Smooth muscle cell of the pulmonary artery (primary cell): ENCODE data around the gene ZNF470. TPM values are rescaled to one million over a fixed set of nuclear protein-coding genes. Genes with fewer than 3 reads are reported as not detected.

ENCODE experiments used
- total RNA-seq: library from RNA; depleted of rRNA; stranded (reverse); fragments of >200 nt; gene quantifications from 2 replicates; pipeline ENCODE4 v1.2.3, GENCODE V29; 2014

Gene ZNF470
- 8.5 and 9.5 TPM in 2 replicates for total RNA-seq

DNA sequence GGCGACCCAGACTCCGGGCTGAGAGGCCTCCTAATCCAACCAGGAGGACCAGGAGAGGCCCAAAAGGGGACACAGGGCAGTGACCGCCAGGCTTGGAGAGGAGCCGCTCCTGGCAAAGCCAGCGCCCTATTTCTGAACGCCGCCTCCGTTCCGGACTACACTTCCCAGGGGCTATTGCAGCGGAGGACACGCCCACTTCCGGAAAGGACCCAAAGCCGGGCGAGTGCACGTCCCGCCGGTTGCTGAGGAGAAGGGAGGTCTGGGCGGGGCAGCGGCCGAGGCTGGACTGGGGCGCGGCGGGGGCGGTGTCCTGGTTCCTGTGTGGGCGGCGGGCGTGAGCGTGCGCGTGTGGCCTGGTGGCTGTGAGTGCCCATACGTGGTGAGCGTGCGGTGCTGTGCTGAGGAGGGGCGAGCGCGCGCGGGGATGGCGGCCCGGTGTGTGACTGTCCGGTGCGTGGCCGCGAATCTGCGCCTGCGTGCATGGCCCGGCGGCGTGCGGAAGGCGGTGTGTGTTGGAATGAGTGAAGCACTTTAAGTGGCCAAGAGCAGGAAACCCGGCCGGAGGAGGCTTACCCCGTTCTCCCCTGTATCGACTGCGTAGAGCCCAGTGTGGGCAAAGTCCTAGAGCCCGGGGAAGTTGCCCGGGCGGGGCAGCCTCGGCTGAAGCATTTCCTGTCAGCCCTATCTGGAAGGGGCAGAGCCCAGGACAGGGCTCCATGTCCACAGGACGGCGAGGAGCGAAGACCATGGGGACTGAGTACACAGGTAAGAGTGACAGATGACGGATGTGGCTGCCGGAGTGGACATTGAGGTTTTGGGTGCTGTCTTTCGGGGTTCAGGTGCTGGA lies at the start of gene ZNF470:
ZNF470 (plus strand) TSS at position 195 of the 847 bp plus-strand sequence. CDS start 2,844 bp downstream, outside the sequence.

DNA sequence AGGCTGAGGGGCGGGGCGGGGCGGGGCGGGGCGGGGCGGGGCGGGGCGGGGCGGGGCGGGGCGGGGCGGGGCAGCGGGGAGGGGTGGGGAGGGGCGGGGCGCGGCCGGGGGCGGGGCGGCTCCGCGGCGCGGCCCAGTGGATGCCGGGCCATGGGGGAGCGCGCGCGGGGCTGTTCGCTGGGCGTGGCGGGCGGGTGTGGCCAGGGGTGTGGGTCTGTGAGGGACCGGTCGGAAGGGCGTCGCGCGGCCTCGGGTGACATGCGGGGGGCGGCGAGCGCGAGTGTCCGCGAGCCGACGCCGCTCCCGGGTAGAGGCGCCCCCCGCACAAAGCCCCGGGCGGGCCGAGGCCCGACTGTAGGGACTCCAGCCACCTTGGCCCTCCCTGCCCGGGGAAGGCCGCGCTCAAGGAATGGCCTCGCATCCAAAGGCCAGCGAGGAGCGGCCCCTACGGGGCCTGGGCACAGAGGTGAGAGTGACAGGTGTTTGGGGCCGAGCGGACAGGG lies 28.5 kb upstream of the ZNF470 start, which contains the start of gene ZFP28:
ZFP28 (plus strand) TSS at position 188 of the 503 bp plus-strand sequence; CDS start at position 259, 71 bp downstream.

DNA sequence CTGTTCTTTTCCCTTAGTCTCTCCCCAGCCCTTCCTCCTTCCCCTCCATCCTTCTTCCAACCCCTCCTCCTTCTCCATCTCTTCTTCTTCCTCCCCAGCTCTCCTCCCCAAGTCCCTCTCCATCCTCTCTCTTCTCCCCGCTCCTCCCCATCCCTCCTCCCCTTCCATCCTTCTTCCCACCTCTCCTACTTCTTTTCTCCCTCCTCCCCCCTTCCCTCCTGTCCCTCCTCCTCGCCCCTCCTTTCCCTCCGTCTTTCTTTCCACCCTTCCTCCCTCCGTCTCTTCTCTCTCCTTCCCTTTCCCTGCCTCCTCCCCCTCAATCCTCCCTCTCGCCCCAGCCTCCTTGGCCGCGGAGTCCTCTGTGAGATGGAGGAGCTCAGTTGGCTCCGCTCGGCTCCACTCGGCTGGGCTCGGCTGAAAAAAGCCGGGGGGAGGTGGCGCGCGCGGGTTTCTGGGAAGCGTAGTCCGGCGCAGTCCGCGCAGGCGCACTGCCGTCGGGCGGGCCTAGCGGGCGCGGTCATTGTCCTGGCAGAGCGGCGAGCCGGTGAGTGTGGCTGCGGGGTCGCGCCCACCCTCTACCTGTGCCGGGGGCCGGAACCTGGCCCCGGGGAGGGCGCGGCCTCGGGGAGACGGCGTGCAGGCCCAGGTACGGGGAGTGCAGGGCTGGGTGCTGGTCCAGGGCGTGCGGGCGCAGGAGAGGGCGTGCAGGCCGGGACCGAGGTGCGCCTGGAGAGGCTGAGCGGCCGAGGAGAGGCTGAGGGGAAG lies 27.7 kb downstream of the ZNF470 start, which contains the start of gene ZNF71:
ZNF71 (plus strand) TSS at position 520 of the 765 bp plus-strand sequence. CDS start 6,257 bp downstream, outside the sequence.

Other genes with a start within 250 kb of the ZNF470 start
- 3.1 TPM in 2 replicates for gene ZNF582, start 173.9 kb upstream of the ZNF470 start, total RNA-seq
- gene ZNF583, start 163.1 kb upstream of the ZNF470 start, total RNA-seq: 3.9 and 4.7 TPM in 2 replicates
- gene ZNF667, start 90.1 kb upstream of the ZNF470 start, total RNA-seq: 7.8 and 12.9 TPM in 2 replicates
- 6.7 and 7.1 TPM in 2 replicates for gene ZNF471, start 59.6 kb upstream of the ZNF470 start, total RNA-seq
- gene ZFP28, start 28.5 kb upstream of the ZNF470 start, total RNA-seq: 9.2 and 10.2 TPM in 2 replicates
- gene ZNF71, start 27.8 kb downstream of the ZNF470 start, total RNA-seq: 8.1 and 10.9 TPM in 2 replicates
- 0.13 TPM in 1 of 2 replicates, not detected in the other for gene SMIM17, start 75.7 kb downstream of the ZNF470 start, total RNA-seq
- 0.65 and 1.3 TPM in 2 replicates for gene ZNF835, start 104.3 kb downstream of the ZNF470 start, total RNA-seq